ENCODE results near the gene SPATA19. TPM values are rescaled to one million over a fixed set of nuclear protein-coding genes. Genes with fewer than 3 reads are reported as not detected.

Gene SPATA19, protein sequence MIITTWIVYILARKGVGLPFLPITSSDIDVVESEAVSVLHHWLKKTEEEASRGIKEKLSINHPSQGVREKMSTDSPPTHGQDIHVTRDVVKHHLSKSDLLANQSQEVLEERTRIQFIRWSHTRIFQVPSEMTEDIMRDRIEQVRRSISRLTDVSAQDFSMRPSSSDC
- not detected in 2 replicates for total RNA-seq

DNA sequence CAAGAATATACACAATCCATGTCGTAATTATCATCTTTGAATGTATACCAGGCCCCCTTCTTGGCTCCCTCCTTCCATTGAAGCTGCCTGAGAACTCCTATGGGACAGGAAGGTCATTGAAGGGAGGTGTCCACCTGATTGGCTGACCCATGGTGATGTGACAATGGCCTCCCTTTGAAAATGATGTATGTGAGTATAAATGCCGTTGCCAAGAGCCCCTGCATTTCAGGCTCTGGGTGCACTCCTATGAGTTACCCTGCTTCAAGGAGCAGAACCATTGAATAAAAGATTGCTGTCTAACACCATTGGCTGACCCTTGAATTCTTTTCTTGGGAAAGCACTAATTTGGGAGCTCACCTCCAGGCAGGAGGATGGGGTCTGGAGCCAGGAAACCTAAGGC, at the start of gene SPATA19:
TSS of gene SPATA19 (minus strand) at position 101 of the 400 bp plus-strand sequence. CDS start at position 34, 67 bp downstream.

Other genes starting within 250 kb of the SPATA19 start
- gene IGSF9B, start 111.5 kb upstream of the SPATA19 start, total RNA-seq: 0.92 and 1.1 TPM in 2 replicates
- gene JAM3, start 223.6 kb upstream of the SPATA19 start, total RNA-seq: 2.7 and 7.4 TPM in 2 replicates